SK-N-SH (cell line): ENCODE data around the gene LKAAEAR1. TPM values are rescaled to one million over a fixed set of nuclear protein-coding genes. Genes with fewer than 3 reads are reported as not detected.

ENCODE experiments used
- CTCF ChIA-PET: fragments of 300-600, 350-600 bp; formaldehyde crosslinking; extraction: SDS; loops from one replicate; lab custom pipeline; 2021; lab: Yijun Ruan, JAX
- POLR2A ChIA-PET: fragments of 350-600 bp; sonication (Branson Sonifier 250); formaldehyde crosslinking; extraction: SDS; loops from one replicate; lab custom pipeline; 2020; ENCODE audit warnings: antibody characterized with exemption, inconsistent platforms; lab: Yijun Ruan, JAX
- DNase-seq: peaks from one replicate; pipeline ENCODE4 v3.0.0; 2012
- H2AFZ ChIP-seq: fragments of 200-600 bp; sonication (generic); 2 replicates; pipeline ENCODE4 v1.8.1; 2016; ENCODE audit warnings: antibody characterized with exemption, mild to moderate bottlenecking, low read depth
- H3F3A ChIP-seq: fragments of 200-600 bp; sonication (generic); replicated peaks from 2 replicates; pipeline ENCODE3; 2016; ENCODE audit warnings: antibody characterized with exemption, mild to moderate bottlenecking; ENCODE audit not compliant: insufficient read depth
- H3K27ac ChIP-seq, 2 experiments: fragments of 200-500 bp in 1 of 2; fragments of 200-600 bp in 1 of 2; sonication (Bioruptor generic) in 1 of 2; sonication (generic), shearing (Covaris generic) in 1 of 2; 2 replicates each; pipeline versions ENCODE4 v1.5.1 to v1.6.1; 2014 to 2016; ENCODE audit warnings: low read depth in 2 of 2, inconsistent platforms in 1 of 2, low read length in 1 of 2, mild to moderate bottlenecking in 1 of 2, mixed read lengths in 1 of 2
- H3K27me3 ChIP-seq: fragments of 200-600 bp; sonication (generic), shearing (Covaris generic); 2 replicates; pipeline ENCODE4 v1.6.1; 2016; ENCODE audit warnings: mixed run types; ENCODE audit not compliant: insufficient read depth
- H3K36me3 ChIP-seq, 2 experiments: fragments of 200-500 bp in 1 of 2; fragments of 200-600 bp in 1 of 2; sonication (Bioruptor generic) in 1 of 2; sonication (generic) in 1 of 2; replicated peaks in 1 of 2; 2 replicates each; pipeline versions ENCODE3 to v1.5.1; 2014 to 2016; ENCODE audit warnings: low read length in 1 of 2, mild to moderate bottlenecking in 1 of 2; ENCODE audit not compliant: insufficient read depth in 2 of 2, control insufficient read depth in 1 of 2
- H3K4me1 ChIP-seq, 2 experiments: fragments of 200-500 bp in 1 of 2; fragments of 200-600 bp in 1 of 2; sonication (Bioruptor generic) in 1 of 2; sonication (generic), shearing (Covaris generic) in 1 of 2; 2 replicates each; pipeline versions ENCODE4 v1.5.1 to v1.6.1; 2014 to 2016; ENCODE audit warnings: low read depth in 1 of 2, low read length in 1 of 2, mixed run types in 1 of 2; ENCODE audit not compliant: insufficient read depth in 2 of 2, control insufficient read depth in 1 of 2
- H3K4me2 ChIP-seq: fragments of 200-600 bp; sonication (generic), shearing (Covaris generic); 2 replicates; pipeline ENCODE4 v1.6.1; 2017; ENCODE audit warnings: mixed run types
- H3K4me3 ChIP-seq, 2 experiments: fragments of 200-500 bp in 1 of 2; fragments of 200-600 bp in 1 of 2; sonication (Bioruptor generic) in 1 of 2; sonication (generic), shearing (Covaris generic) in 1 of 2; 2 replicates each; pipeline versions ENCODE4 v1.5.1 to v1.8.1; 2014 to 2016; ENCODE audit warnings: low read depth in 2 of 2, inconsistent platforms in 1 of 2, low read length in 1 of 2, mild to moderate bottlenecking in 1 of 2, mixed read lengths in 1 of 2, moderate library complexity in 1 of 2
- H3K79me2 ChIP-seq: fragments of 200-600 bp; sonication (generic); 2 replicates; pipeline ENCODE4 v1.8.1; 2017; ENCODE audit warnings: mild to moderate bottlenecking; ENCODE audit not compliant: insufficient read depth
- H3K9ac ChIP-seq: fragments of 200-600 bp; sonication (generic); 2 replicates; pipeline ENCODE4 v1.6.1; 2017; ENCODE audit warnings: mixed run types
- H3K9me2 ChIP-seq: fragments of 200-600 bp; sonication (generic); 2 replicates; pipeline ENCODE4 v1.6.1; 2017; ENCODE audit warnings: mixed run types
- H3K9me3 ChIP-seq: fragments of 200-600 bp; sonication (generic); 2 replicates; pipeline ENCODE4 v1.6.1; 2017; ENCODE audit warnings: mixed run types, mild to moderate bottlenecking, moderate library complexity
- H4K20me1 ChIP-seq: fragments of 200-600 bp; sonication (generic); 2 replicates; pipeline ENCODE4 v1.6.1; 2017; ENCODE audit warnings: mild to moderate bottlenecking, mixed run types; ENCODE audit not compliant: insufficient read depth
- CHD2 ChIP-seq: fragments of 150-350 bp; IDR thresholded peaks from 2 replicates; pipeline ENCODE4 v1.6.1; 2018; ENCODE audit warnings: low read length; ENCODE audit not compliant: partially characterized antibody
- EZH2phosphoT487 ChIP-seq: fragments of 200-600 bp; sonication (generic); IDR thresholded peaks from 2 replicates; pipeline ENCODE4 v1.6.1; 2017; ENCODE audit warnings: low read depth, mixed run types, mild to moderate bottlenecking, antibody characterized with exemption, moderate library complexity, borderline replicate concordance
- FOXJ3 ChIP-seq: sonication (generic); formaldehyde crosslinking; IDR thresholded peaks from 2 replicates; pipeline ENCODE4 v1.5.1; 2020; ENCODE audit warnings: mild to moderate bottlenecking, missing genetic modification reagents
- GABPA ChIP-seq: IDR thresholded peaks from 2 replicates; pipeline ENCODE4 v1.4.0; 2012; ENCODE audit warnings: low read depth, mild to moderate bottlenecking
- MAX ChIP-seq: IDR thresholded peaks from 2 replicates; pipeline ENCODE4 v1.4.0; 2012; ENCODE audit warnings: low read depth
- MXI1 ChIP-seq: IDR thresholded peaks from 2 replicates; pipeline ENCODE4 v1.6.1; 2012; ENCODE audit warnings: mild to moderate bottlenecking, low read depth, low read length, improper control_type of control experiment
- NFIC ChIP-seq: IDR thresholded peaks from 2 replicates; pipeline ENCODE4 v1.4.0; 2012; ENCODE audit warnings: borderline replicate concordance
- POLR2AphosphoS5 ChIP-seq: IDR thresholded peaks from 2 replicates; pipeline ENCODE4 v1.6.1; 2012; ENCODE audit warnings: low read depth, low read length
- REST ChIP-seq: IDR thresholded peaks from 2 replicates; pipeline ENCODE4 v1.6.1; 2012; ENCODE audit warnings: mild to moderate bottlenecking, low read depth, low read length, moderate library complexity
- TEAD4 ChIP-seq: IDR thresholded peaks from 2 replicates; pipeline ENCODE4 v1.4.0; 2012; ENCODE audit warnings: mild to moderate bottlenecking, borderline replicate concordance; ENCODE audit not compliant: insufficient read depth
- USF2 ChIP-seq: fragments of 150-350 bp; IDR thresholded peaks from 2 replicates; pipeline ENCODE4 v1.6.1; 2017; ENCODE audit warnings: antibody characterized with exemption, low read length, low read depth, borderline replicate concordance
- ZBTB33 ChIP-seq: IDR thresholded peaks from 2 replicates; pipeline ENCODE4 v1.4.0; 2012; ENCODE audit warnings: low read depth, borderline replicate concordance
- WGBS: methylation state at CpG from one replicate; pipeline ENCODE4 v1.1.6; 2017; ENCODE audit warnings: low lambda C conversion rate; 5-methylcytosine and 5-hydroxymethylcytosine counted together
- polyA plus RNA-seq, 3 experiments: library from polyadenylated mRNA; depleted of rRNA; stranded (reverse); fragments of >200 nt; gene quantifications; 2 replicates each; pipeline ENCODE4 v1.2.3, GENCODE V29; 2012

Gene LKAAEAR1
- polyA plus RNA-seq, 1 of the 3 experiments (the other 2 are of a cell fraction) = 0.71 TPM

- Histone ChIP-seq H3K9me2 (no peaks in the 10 kb centered on the region), H3K9ac (no peak overlapping the region), H4K20me1 (0 out of 2 replicates have a peak, but pooled peaks cover 4% of the 10 kb centered on the region), H3K4me3 (no peak overlapping the region), H2AFZ (no peak overlapping the region), H3K4me1 (peaks cover 0 to 13% of the 10 kb centered on the region in 2 experiments; a peak in 1 of 4 replicates), H3K36me3 (no peaks in the 10 kb centered on the region), H3K79me2 (no peaks in the 10 kb centered on the region), H3F3A (peaks cover 10% of the 10 kb centered on the region), H3K4me2 (no peak overlapping the region), H3K27me3 (peaks cover 9% of the 10 kb centered on the region), H3K9me3 (no peaks in the 10 kb centered on the region), H3K27ac (no peak overlapping the region)
- no peak for DNase-seq
- ChIA-PET CTCF (interaction anchor here (0.9 to 7.7 kb wide), 6 partner anchors 12 to 503 kb away, joined by 3 to 61 read pairs (median 8); partner anchors contain the start of gene LKAAEAR1), POLR2A (no interaction called here)
- WGBS = 58% methylated on average over 11 of the region's 11 CpGs
- no peak for TF ChIP-seq MXI1
- TF ChIP-seq POLR2AphosphoS5 = no peak
- TF ChIP-seq GABPA = no peak
- TF ChIP-seq EZH2phosphoT487 = no peak
- no peak for TF ChIP-seq NFIC
- no peak for TF ChIP-seq REST
- TF ChIP-seq TEAD4 = no peak
- TF ChIP-seq ZBTB33 = no peak
- TF ChIP-seq USF2 = no peak
- no peak for TF ChIP-seq CHD2
- TF ChIP-seq MAX = no peak
- TF ChIP-seq FOXJ3 (CRISPR knock-in tag) = no peak
Observed at GRCh38 chr20:64041781-64042053, 42.5 kb downstream of the LKAAEAR1 start.
